H1 (cell line): ENCODE measurements around the gene FAM114A2. TPM values are rescaled to one million over a fixed set of nuclear protein-coding genes. Genes with fewer than 3 reads are reported as not detected.

Experiments
- ATF3 ChIP-seq: IDR thresholded peaks from 2 replicates; pipeline ENCODE4 v1.6.1; 2011; ENCODE audit warnings: low read depth, mild to moderate bottlenecking, low read length; ENCODE audit not compliant: insufficient read depth
- BCL11A ChIP-seq, 2 experiments: IDR thresholded peaks; one replicate each; pipeline ENCODE4 v1.6.1; 2011; ENCODE audit warnings: low read depth in 2 of 2, low read length in 2 of 2, mild to moderate bottlenecking in 2 of 2
- CBX5 ChIP-seq: fragments of 300-800, 300-1000 bp; sonication (generic); IDR thresholded peaks from 2 replicates; pipeline ENCODE4 v1.7.1; 2016; ENCODE audit warnings: antibody characterized with exemption, low read length, low read depth
- CHD7 ChIP-seq: fragments of 300-600 bp; sonication (generic); IDR thresholded peaks from 2 replicates; pipeline ENCODE4 v1.7.1; 2012; ENCODE audit warnings: low read length, moderate library complexity, mild to moderate bottlenecking, inconsistent platforms; ENCODE audit not compliant: insufficient replicate concordance
- KDM1A ChIP-seq: fragments of 200-600, 300-600 bp; sonication (generic); IDR thresholded peaks from 2 replicates; pipeline ENCODE4 v1.7.1; 2016; ENCODE audit warnings: mild to moderate bottlenecking, low read length, borderline replicate concordance
- NANOG ChIP-seq: IDR thresholded peaks from 2 replicates; pipeline ENCODE4 v1.6.1; 2011; ENCODE audit warnings: low read length, low read depth, mild to moderate bottlenecking, inconsistent platforms; ENCODE audit not compliant: insufficient read depth, poor library complexity, severe bottlenecking
- NRF1 ChIP-seq: IDR thresholded peaks from 2 replicates; pipeline ENCODE4 v1.6.1; 2011; ENCODE audit warnings: mild to moderate bottlenecking, low read depth, low read length, improper control_type of control experiment
- RNF2 ChIP-seq: fragments of 200-900, 300-1000 bp; sonication (generic); IDR thresholded peaks from 2 replicates; pipeline ENCODE4 v1.7.1; 2016; ENCODE audit warnings: borderline replicate concordance, low read depth, mild to moderate bottlenecking, antibody characterized with exemption, low read length; ENCODE audit not compliant: poor library complexity, severe bottlenecking; ENCODE audit errors: missing control alignments
- TAF7 ChIP-seq: optimal IDR thresholded peaks from 2 replicates; pipeline ENCODE3; 2011; ENCODE audit warnings: low read depth, mild to moderate bottlenecking, inconsistent platforms, low read length, moderate library complexity, borderline replicate concordance
- polyA plus RNA-seq, 7 experiments: library from polyadenylated mRNA; depleted of rRNA in 3 of 7; stranded (reverse) in 5 of 7; unstranded in 2 of 7; fragments of >200 nt in 5 of 7; fragments of 200-250 nt in 2 of 7; gene quantifications; 1 replicate in 5 of 7; 2 replicates in 1 of 7; 4 replicates in 1 of 7; pipeline versions ENCODE4 v1.2.1 to v1.2.3, GENCODE V29; 2011 to 2013; ENCODE audit warnings: missing spikeins in 2 of 7, mixed read lengths in 2 of 7
- total RNA-seq: library from RNA; stranded (reverse); fragmentation: NEBNext Ultra II Directional; extraction: Animal tissue kit (Norgen Biotek cat#: 25700); gene quantifications from 2 replicates; pipeline ENCODE4 v1.2.1, GENCODE V29; 2021

Gene FAM114A2
- total and polyA plus RNA-seq, 2 of the 8 experiments (the other 6 are each of a cell fraction or from before 2014, with no cell fraction given), result 3.8 to 9.2 TPM

- TF ChIP-seq CHD7, result no peak
- TF ChIP-seq TAF7, result no peak
- no peak for TF ChIP-seq BCL11A (IDR thresholded peaks at IDR 0.05; ENCODE audit: low read depth in 2 of 2, low read length in 2 of 2)
- TF ChIP-seq CBX5, result no peak
- no peak for TF ChIP-seq RNF2
- no peak for TF ChIP-seq NRF1
- no peak for TF ChIP-seq KDM1A
- no peak for TF ChIP-seq NANOG
- no peak for TF ChIP-seq ATF3
These were observed 21.9 kb upstream of the FAM114A2 start (continued) for GRCh38 chr5:154060606-154061005.
